ENCODE data around the gene DIP2C.

Gene DIP2C

DNA sequence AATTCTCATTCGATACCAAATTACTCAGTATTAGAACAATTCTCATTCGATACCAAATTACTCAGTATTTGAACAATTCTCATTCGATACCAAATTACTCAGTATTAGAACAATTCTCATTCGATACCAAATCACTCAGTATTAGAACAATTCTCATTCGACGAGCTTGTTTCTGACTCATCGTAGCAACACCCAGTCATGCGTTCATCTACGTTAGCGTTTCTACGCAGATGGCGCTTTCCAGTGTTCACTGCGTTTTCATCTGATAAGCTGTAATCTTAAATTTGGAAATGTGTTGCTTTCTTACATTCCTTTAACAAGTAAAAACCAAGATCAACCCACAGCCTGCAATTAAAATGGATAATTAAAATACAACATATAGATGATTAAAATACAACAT lies 277.9 kb downstream of the DIP2C start:
- no peak overlapping the region for H3K4me2 ChIP-seq (ENCODE audit: low read depth, low read length, poor library complexity, severe bottlenecking)
- H3K27me3 ChIP-seq (ENCODE audit: insufficient read depth, low read length, poor library complexity, severe bottlenecking): no peaks in the 10 kb centered on the region
- no peaks in the 10 kb centered on the region for H3K9me2 ChIP-seq (replicated peaks; ENCODE audit: low read depth, low read length)
- no peak for TF ChIP-seq EZH2phosphoT487 (IDR thresholded peaks at IDR 0.05; ENCODE audit: borderline replicate concordance)
- TF ChIP-seq, protein P1, sequence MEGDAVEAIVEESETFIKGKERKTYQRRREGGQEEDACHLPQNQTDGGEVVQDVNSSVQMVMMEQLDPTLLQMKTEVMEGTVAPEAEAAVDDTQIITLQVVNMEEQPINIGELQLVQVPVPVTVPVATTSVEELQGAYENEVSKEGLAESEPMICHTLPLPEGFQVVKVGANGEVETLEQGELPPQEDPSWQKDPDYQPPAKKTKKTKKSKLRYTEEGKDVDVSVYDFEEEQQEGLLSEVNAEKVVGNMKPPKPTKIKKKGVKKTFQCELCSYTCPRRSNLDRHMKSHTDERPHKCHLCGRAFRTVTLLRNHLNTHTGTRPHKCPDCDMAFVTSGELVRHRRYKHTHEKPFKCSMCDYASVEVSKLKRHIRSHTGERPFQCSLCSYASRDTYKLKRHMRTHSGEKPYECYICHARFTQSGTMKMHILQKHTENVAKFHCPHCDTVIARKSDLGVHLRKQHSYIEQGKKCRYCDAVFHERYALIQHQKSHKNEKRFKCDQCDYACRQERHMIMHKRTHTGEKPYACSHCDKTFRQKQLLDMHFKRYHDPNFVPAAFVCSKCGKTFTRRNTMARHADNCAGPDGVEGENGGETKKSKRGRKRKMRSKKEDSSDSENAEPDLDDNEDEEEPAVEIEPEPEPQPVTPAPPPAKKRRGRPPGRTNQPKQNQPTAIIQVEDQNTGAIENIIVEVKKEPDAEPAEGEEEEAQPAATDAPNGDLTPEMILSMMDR (conservative IDR thresholded peaks at IDR 0.05; ENCODE audit: low read length): no peak
- H3K9me3 ChIP-seq (ENCODE audit: insufficient read depth, low read depth, low read length): no peaks in the 10 kb centered on the region
- no peaks in the 10 kb centered on the region for H3F3A ChIP-seq (ENCODE audit: low read depth)
- no peak overlapping the region for H3K4me3 ChIP-seq (ENCODE audit: low read length, poor library complexity, severe bottlenecking)
- no peak overlapping the region for H3K9ac ChIP-seq (ENCODE audit: low read depth, low read length, poor library complexity, severe bottlenecking)
- H3K79me2 ChIP-seq (ENCODE audit: insufficient read depth, low read length): no peaks in the 10 kb centered on the region
- no peaks in the 10 kb centered on the region for H3K36me3 ChIP-seq (ENCODE audit: insufficient read depth, low read length)
- H4K20me1 ChIP-seq (ENCODE audit: insufficient read depth, low read length, poor library complexity, severe bottlenecking): no peaks in the 10 kb centered on the region
- H2AFZ ChIP-seq (ENCODE audit: low read length): no peak overlapping the region
- H3K4me1 ChIP-seq (ENCODE audit: insufficient read depth, low read length, poor library complexity, severe bottlenecking): no peaks in the 10 kb centered on the region

DNA sequence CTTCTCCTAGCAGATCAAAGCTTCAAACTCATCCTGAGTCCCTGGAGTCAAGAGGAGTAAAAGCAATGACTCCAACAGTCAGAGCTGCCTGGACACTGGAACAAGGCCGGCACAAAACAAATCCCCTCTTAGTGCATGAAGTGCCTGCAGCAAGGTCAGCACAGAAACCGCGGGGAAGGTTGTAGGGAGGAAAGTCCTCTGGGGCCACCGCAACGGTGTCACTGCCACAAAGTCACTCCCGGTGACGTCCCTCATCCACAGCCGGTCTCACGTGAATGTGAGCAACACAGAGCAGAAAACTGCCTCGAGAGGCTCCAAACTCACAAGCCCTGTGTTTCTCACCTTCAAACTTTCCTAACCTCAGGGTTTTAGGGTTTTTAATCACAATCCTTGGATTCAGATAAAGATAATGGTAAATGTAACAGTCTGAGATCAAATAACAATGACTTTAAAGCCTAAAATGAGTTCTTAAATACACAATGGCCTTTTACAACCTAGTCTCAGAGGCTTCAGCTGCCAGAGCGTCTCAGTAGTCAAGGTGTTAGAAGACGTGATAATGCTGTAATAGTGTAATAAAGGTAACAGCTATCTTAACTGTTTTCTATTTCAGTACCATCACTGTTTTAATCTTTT lies 279.9 kb downstream of the DIP2C start:
- Histone ChIP-seq H3K9me3 (ENCODE audit: insufficient read depth, low read depth, low read length) (no peaks in the 10 kb centered on the region), H4K20me1 (ENCODE audit: insufficient read depth, low read length, poor library complexity, severe bottlenecking) (no peaks in the 10 kb centered on the region), H3K9ac (ENCODE audit: low read depth, low read length, poor library complexity, severe bottlenecking) (no peak overlapping the region), H3K79me2 (ENCODE audit: insufficient read depth, low read length) (no peaks in the 10 kb centered on the region), H2AFZ (ENCODE audit: low read length) (no peak overlapping the region), H3K36me3 (ENCODE audit: insufficient read depth, low read length) (no peaks in the 10 kb centered on the region), H3K4me2 (ENCODE audit: low read depth, low read length, poor library complexity, severe bottlenecking) (no peak overlapping the region), H3F3A (ENCODE audit: low read depth) (no peaks in the 10 kb centered on the region), H3K27me3 (ENCODE audit: insufficient read depth, low read length, poor library complexity, severe bottlenecking) (no peaks in the 10 kb centered on the region), H3K4me1 (ENCODE audit: insufficient read depth, low read length, poor library complexity, severe bottlenecking) (no peaks in the 10 kb centered on the region), H3K4me3 (ENCODE audit: low read length, poor library complexity, severe bottlenecking) (no peak overlapping the region), H3K9me2 (replicated peaks; ENCODE audit: low read depth, low read length) (no peaks in the 10 kb centered on the region)
- TF ChIP-seq, protein P1 (conservative IDR thresholded peaks at IDR 0.05; ENCODE audit: low read length): no peak
- TF ChIP-seq EZH2phosphoT487 (IDR thresholded peaks at IDR 0.05; ENCODE audit: borderline replicate concordance): no peak

DNA sequence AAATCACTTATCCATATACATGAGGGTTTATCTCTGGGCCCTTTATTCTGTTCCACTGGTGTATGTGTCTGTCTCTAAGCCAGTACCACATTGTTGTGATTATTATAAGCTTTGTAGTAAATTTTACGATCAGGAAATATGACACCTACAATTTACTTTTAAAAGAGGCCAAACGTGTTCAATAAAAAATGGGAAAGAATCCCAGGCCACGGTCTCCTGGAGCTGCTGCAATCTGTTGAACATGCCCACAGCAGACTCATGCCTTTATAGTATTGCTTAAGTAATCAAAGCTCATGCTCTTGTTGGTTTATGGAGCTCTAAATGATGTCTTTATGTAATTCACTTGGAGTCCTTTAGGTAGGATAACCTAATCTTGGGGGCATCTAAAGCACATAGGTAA lies 281.2 kb downstream of the DIP2C start:
- H3K4me1 ChIP-seq (ENCODE audit: insufficient read depth, low read length, poor library complexity, severe bottlenecking): no peaks in the 10 kb centered on the region

More for the DNA sequence above, 281.2 kb downstream of the DIP2C start:
- H3K36me3 ChIP-seq (ENCODE audit: insufficient read depth, low read length): no peaks in the 10 kb centered on the region
- H3K27me3 ChIP-seq (ENCODE audit: insufficient read depth, low read length, poor library complexity, severe bottlenecking): no peaks in the 10 kb centered on the region
- H3K9ac ChIP-seq (ENCODE audit: low read depth, low read length, poor library complexity, severe bottlenecking): no peak overlapping the region
- TF ChIP-seq, protein P1 (conservative IDR thresholded peaks at IDR 0.05; ENCODE audit: low read length): no peak
- TF ChIP-seq EZH2phosphoT487 (IDR thresholded peaks at IDR 0.05; ENCODE audit: borderline replicate concordance): no peak
- no peaks in the 10 kb centered on the region for H3K79me2 ChIP-seq (ENCODE audit: insufficient read depth, low read length)
- H3K4me2 ChIP-seq (ENCODE audit: low read depth, low read length, poor library complexity, severe bottlenecking): no peak overlapping the region
- no peak overlapping the region for H2AFZ ChIP-seq (ENCODE audit: low read length)
- no peak overlapping the region for H3K4me3 ChIP-seq (ENCODE audit: low read length, poor library complexity, severe bottlenecking)
- no peaks in the 10 kb centered on the region for H3F3A ChIP-seq (ENCODE audit: low read depth)
- no peaks in the 10 kb centered on the region for H3K9me2 ChIP-seq (replicated peaks; ENCODE audit: low read depth, low read length)
- H4K20me1 ChIP-seq (ENCODE audit: insufficient read depth, low read length, poor library complexity, severe bottlenecking): no peaks in the 10 kb centered on the region
- no peaks in the 10 kb centered on the region for H3K9me3 ChIP-seq (ENCODE audit: insufficient read depth, low read depth, low read length)

Measured in Loucy (cell line).